Kidney epithelial cell (primary cell): Measurements from ENCODE around the gene CDH13. TPM values are rescaled to one million over a fixed set of nuclear protein-coding genes. Genes with fewer than 3 reads are reported as not detected.

Experiments used
- DNase-seq: peaks from one replicate; pipeline ENCODE4 v3.0.0-alpha.2; 2010; ENCODE audit warnings: low read depth
- H3K27me3 ChIP-seq: 2 replicates; pipeline ENCODE4 v1.6.0; 2011; ENCODE audit warnings: low read length; ENCODE audit not compliant: control insufficient read depth, insufficient read depth
- H3K36me3 ChIP-seq: 2 replicates; pipeline ENCODE4 v1.5.1; 2011; ENCODE audit warnings: low read length; ENCODE audit not compliant: control insufficient read depth, insufficient read depth
- H3K4me3 ChIP-seq: 2 replicates; pipeline ENCODE4 v1.5.1; 2011; ENCODE audit warnings: low read depth, mild to moderate bottlenecking, control low read depth, low read length
- total RNA-seq: library from RNA; depleted of rRNA; stranded (reverse); fragments of >200 nt; gene quantifications from 2 replicates; pipeline ENCODE4 v1.2.3, GENCODE V29; 2015
- TF ChIP-seq, protein P1 (sequence below): IDR thresholded peaks from 2 replicates; pipeline ENCODE4 v1.5.1; 2011; ENCODE audit warnings: mild to moderate bottlenecking, moderate library complexity, low read length, control low read depth, inconsistent platforms; ENCODE audit not compliant: insufficient read depth, poor library complexity, severe bottlenecking

CDH13 gene
- total RNA-seq, 1 donor from 2014 or later: 32.8 TPM

DNA sequence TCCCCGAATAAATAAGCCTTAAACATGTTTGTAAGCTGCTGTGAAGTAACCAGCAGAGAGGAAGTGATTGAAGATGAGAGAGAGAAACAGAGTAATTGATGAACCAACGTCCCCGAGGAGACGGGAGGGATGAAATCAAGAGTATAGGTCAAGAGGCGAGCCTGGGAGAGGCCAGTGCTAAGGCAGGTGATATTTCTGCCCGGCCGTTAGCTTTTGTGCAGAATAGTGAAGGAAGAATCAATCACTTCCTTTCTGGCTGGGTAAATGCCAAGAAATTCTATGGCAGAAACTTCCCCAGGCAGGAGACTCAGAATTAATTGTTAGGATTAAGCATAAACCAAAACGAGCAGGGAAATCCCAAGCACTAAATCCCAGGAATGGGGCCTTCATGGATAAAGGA, 273.8 kb downstream of the CDH13 start:
- Histone ChIP-seq H3K36me3 (no peaks in the 10 kb centered on the region), H3K27me3 (no peaks in the 10 kb centered on the region), H3K4me3 (no peak overlapping the region)
- DNase-seq: no peak
- TF ChIP-seq, protein P1, sequence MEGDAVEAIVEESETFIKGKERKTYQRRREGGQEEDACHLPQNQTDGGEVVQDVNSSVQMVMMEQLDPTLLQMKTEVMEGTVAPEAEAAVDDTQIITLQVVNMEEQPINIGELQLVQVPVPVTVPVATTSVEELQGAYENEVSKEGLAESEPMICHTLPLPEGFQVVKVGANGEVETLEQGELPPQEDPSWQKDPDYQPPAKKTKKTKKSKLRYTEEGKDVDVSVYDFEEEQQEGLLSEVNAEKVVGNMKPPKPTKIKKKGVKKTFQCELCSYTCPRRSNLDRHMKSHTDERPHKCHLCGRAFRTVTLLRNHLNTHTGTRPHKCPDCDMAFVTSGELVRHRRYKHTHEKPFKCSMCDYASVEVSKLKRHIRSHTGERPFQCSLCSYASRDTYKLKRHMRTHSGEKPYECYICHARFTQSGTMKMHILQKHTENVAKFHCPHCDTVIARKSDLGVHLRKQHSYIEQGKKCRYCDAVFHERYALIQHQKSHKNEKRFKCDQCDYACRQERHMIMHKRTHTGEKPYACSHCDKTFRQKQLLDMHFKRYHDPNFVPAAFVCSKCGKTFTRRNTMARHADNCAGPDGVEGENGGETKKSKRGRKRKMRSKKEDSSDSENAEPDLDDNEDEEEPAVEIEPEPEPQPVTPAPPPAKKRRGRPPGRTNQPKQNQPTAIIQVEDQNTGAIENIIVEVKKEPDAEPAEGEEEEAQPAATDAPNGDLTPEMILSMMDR: no peak

DNA sequence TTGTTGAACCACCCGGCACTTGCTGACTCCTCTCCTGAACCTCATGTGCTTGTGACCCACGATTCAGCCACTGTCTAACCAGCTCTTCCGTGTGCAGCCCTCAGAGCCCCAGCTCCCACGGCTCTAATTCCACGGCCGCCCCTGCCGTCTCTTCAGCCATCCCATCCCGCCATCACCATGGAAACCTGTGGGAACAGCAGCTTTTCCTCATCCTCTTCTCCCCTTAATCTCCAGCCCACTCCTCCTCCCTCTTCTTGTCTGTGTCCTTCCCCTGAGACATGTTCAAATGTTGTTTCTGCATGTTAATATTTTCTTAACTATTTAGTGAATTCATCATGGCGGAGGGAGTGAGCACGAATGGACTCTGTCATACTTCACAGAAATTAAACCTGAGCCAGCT, 285.2 kb downstream of the CDH13 start:
- no peak overlapping the region for H3K4me3 ChIP-seq
- no peaks in the 10 kb centered on the region for H3K27me3 ChIP-seq
- no peak for DNase-seq
- TF ChIP-seq, protein P1: no peak
- H3K36me3 ChIP-seq: no peaks in the 10 kb centered on the region

DNA sequence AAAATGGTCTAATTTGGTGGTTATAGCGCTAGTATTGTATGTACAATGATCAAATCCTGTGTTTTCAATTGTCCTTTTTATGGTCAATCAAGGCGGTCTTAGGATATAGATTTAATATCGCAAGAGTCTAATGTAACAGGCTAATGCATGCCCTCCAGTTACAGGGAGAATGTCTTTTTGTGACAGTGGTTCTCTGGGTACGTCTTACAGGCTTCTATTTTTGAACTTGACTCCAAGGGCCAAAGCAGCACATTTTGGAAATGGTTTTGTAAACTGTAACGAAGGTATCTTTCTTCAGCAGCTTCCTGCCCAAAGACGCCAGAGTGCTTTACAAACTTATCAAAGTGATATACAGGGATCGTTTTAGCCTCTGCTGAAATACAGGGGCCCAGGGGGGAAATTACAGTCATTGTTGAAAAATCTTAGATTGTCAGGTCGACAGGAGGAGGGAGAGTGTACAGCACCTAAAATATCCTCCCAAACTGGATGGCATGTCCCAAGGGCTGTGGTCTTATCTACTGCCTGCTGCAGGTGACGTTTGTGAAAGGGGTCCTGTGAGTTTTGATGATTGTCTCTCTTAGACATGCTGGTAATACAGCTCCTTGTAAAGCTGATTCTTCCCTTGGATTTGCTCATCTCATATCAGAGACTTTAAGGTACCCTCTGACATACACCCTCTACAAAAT, 288.5 kb downstream of the CDH13 start:
- Histone ChIP-seq H3K27me3 (no peaks in the 10 kb centered on the region), H3K4me3 (no peak overlapping the region), H3K36me3 (no peaks in the 10 kb centered on the region)
- no peak for DNase-seq
- TF ChIP-seq, protein P1: no peak

DNA sequence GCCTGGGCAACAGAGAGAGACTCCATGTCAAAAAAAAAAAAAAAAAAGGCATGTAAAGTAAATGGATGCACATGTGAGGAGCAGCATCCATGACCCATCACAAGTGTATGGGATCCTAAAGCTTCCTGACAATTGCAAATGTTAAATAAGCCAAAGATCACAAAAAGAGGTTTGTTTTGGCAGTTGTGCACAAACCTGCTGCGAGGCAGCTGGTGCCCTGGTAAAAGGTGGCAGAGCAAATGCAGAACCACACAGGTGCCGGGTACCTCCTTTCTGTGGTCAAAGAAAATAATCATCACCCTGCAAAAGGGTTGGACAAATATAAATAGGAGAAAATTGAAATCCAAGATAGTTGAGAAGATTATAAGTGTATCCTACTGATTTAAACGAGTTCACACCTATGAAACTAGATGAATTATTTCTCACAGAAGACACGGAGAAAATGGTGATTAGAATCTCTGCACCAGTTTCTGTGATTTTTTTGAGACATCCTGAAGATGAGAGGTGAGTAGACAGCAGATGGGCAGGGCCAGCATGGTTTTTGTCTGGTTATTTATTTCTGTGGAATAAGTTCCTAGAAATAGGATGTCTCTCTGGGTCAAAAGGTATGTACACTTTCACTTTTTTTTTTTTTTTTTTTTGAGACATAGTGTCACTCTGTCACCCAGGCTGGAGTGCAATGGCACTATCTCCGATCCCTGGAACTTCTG, 291.3 kb downstream of the CDH13 start:
- DNase-seq: no peak
- TF ChIP-seq, protein P1: no peak
- Histone ChIP-seq H3K4me3 (no peak overlapping the region), H3K27me3 (no peaks in the 10 kb centered on the region), H3K36me3 (no peaks in the 10 kb centered on the region)

DNA sequence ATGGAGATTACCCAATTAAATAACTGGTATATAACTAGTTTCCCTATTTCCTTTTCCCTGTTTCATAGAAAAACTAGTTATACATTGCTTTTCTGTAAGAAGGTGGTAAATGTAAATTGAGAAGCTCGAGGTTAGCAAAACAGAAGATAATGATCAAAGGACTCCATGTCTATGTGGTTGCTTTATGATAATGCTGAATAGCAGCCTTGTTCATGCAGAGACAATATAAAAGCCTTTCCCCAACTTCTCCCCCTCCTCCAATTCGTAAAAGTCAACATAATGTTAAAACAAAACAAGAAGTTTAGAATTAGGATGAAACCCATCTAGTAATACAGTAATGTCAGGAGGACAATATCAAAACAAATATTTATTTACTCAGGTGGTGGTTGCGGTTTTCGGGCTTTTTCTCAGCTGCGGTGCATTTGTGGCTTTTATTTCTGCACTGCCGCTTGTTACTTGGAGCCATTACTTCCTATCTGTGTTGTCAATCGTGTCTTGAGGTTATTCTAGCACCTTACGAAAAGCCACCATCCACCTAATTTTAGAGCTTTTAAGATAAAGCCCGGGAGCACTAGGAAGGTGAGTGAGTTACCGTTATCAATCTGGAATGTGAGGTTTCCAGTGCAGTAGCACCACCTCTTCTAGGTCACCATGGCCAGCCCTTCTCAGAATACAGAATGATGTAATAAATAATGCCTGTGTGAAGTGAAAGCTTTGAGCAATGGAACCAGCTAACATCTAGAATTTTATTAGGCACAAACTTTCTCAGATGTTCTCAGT, 297.5 kb downstream of the CDH13 start:
- no peaks in the 10 kb centered on the region for H3K36me3 ChIP-seq
- no peak overlapping the region for H3K4me3 ChIP-seq
- DNase-seq: no peak
- no peaks in the 10 kb centered on the region for H3K27me3 ChIP-seq
- TF ChIP-seq, protein P1: no peak
